GM23248 (cell line): ENCODE data around the gene FOXD2.

Source experiments
- EZH2 ChIP-seq: fragments of 200-600 bp; sonication (generic); IDR thresholded peaks from 2 replicates; pipeline ENCODE4 v1.6.1; 2018; ENCODE audit warnings: antibody characterized with exemption, mild to moderate bottlenecking; ENCODE audit not compliant: insufficient read depth, poor library complexity, severe bottlenecking
- EZH2phosphoT487 ChIP-seq: fragments of 200-600 bp; sonication (generic); IDR thresholded peaks from 2 replicates; pipeline ENCODE4 v1.6.1; 2018; ENCODE audit warnings: antibody characterized with exemption, moderate library complexity, mild to moderate bottlenecking, low read depth; ENCODE audit not compliant: insufficient read depth

DNA sequence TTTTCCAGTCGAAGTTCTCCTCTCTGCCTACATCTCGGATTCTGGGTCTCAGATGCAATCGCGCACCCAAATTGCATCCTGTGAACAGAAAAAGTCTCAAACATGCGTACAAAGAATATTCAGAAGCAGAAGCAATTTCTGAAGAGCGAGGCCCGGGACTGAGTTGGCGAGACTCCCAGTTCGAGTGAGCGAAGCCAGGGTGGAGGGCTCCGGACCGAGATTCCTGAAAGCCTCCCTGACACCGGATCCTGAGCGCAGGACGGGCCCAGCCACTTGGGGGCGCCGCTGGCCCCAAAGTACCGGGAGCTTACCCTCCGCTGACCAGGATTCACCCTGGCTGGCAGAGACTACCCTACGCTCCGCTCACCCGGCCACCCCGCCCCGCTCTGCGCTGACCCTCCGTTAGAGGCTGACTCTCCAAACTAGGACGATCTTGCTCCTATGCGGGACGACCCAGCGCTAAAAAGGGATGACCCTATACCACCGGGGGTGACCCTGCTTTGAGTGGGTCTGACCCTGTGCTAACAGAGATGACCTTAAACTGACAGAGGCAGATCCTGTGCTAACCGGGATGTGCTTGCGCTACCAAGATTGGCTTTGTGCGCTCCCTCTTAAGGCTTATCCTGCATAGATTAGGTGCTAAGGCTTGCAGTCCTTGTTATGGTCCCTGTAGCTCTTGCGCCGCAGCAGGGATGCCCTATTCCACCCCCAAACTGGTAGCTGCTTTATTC is 12.1 kb downstream of the FOXD2 start:
- no peak for TF ChIP-seq EZH2
- TF ChIP-seq EZH2phosphoT487: no peak
